ENCODE measurements around the gene PRKCH.
A peak's percentile ranks its signal among the peaks of the same experiment; 100 is the strongest.

Gene PRKCH

DNA sequence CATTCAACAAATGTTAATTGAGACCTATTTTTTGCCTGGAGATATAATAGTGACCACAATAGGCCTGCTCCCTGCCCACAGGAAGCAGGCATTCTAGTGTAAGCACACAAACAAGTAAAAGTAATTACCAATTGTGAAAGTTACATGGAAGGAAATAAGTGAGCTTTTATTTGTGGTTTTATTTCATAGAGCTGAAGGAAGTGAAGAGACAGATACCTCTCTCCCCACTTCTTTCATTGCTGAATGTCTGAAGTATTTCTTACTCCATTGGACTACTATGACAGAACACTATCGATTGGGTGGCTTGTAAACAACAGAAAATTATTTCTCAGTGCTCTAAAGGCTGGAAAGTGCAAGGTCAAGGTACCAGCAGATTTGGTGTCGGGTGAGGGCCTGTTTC is 183.5 kb downstream of the PRKCH start:
- TF ChIP-seq, protein P1, sequence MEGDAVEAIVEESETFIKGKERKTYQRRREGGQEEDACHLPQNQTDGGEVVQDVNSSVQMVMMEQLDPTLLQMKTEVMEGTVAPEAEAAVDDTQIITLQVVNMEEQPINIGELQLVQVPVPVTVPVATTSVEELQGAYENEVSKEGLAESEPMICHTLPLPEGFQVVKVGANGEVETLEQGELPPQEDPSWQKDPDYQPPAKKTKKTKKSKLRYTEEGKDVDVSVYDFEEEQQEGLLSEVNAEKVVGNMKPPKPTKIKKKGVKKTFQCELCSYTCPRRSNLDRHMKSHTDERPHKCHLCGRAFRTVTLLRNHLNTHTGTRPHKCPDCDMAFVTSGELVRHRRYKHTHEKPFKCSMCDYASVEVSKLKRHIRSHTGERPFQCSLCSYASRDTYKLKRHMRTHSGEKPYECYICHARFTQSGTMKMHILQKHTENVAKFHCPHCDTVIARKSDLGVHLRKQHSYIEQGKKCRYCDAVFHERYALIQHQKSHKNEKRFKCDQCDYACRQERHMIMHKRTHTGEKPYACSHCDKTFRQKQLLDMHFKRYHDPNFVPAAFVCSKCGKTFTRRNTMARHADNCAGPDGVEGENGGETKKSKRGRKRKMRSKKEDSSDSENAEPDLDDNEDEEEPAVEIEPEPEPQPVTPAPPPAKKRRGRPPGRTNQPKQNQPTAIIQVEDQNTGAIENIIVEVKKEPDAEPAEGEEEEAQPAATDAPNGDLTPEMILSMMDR (IDR thresholded peaks at IDR 0.05), result no peak

DNA sequence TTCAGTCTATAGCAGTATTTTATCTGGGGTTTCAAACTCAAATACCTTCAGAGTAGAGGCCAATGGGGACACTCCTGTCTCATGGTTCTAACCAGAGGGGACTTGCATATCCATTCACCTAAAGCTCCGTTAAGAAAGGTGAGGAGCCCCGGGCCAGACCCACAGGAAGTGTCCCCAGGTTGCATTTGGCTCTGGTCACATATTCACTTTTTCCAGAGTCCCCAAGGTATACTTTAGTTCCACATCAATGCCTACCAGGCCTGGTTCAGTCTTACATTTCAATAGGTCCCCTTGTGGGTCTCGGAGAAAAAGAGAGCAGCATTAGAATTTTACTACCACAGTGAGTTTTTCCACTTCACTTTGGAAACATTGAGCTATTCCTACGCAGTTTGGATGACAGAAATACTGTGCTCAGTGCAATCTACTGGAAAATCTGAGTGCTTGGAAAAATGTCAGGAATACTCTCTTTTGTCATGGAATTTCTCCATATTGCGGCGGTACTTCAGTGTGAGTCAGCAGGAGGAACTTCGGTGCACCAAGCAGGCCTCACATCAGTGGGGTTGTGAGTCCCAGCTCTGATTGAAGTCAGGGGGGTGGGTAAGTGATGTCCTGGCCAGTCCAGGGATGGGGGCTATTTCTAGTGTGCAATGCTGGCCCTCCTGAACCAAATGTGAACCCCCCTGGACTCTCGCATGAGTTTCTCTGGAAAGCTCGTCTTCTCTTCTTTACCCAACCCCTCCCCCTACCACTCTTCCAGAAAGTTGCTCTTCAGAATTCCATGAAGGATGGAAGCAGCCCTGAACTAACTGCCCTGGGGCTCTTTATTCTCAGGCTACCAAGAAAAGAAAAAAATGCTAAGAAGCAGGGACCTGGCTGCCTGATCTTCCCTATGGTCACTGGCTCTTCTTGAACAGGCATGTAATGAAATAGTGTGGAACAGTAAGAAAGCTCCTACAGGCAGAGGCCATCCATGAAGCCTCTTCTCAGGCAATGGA is 184.7 kb downstream of the PRKCH start:
- H3K27ac ChIP-seq, result peak overlapping the region; percentile 43 to 60
- TF ChIP-seq, protein P1 (IDR thresholded peaks at IDR 0.05), result no peak
- no peak overlapping the region for H3K4me3 ChIP-seq
- H3K36me3 ChIP-seq, result no peaks in the 10 kb centered on the region
- peaks cover 0 to 28% (median 1%) of the 10 kb centered on the region in 4 donors for H3K4me1 ChIP-seq
- H3K9me3 ChIP-seq, result no peaks in the 10 kb centered on the region
- intact Hi-C loops (cut with DNase I; ENCODE audit: low total_unique reads), result no loop called here
- no peaks in the 10 kb centered on the region for H3K27me3 ChIP-seq
- DNase-seq, result no peak

More for the DNA sequence above, 183.5 kb downstream of the PRKCH start:
- H3K9me3 ChIP-seq, result no peaks in the 10 kb centered on the region
- H3K27me3 ChIP-seq, result no peaks in the 10 kb centered on the region
- DNase-seq, result no peak
- no peak overlapping the region for H3K4me3 ChIP-seq
- peak overlapping the region in 1 of 2 donors; percentile 60 for H3K27ac ChIP-seq
- H3K36me3 ChIP-seq, result no peaks in the 10 kb centered on the region
- intact Hi-C loops (cut with DNase I; ENCODE audit: low total_unique reads), result no loop called here
- peaks cover 0 to 28% (median 0%) of the 10 kb centered on the region in 4 donors for H3K4me1 ChIP-seq

DNA sequence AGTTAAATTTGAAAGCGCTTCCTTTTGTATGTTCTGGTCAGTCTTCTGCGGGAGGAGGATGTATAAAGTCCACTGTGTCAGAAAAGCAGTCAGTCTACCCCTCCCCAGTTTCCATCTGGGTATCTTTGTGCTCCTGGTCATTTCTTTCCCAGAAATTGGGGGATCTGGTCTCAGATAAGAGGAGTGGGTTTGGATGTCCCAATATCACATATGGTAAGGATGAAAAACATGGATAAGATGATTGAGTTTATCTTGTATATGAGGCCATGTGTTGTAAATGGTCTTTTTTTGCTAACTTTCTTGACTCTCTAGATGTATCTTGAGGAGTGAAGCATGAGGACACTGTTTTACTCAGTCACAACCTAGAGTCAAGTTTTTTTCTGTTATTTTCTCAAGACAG is 187.1 kb downstream of the PRKCH start:
- Histone ChIP-seq H3K4me3 (no peak overlapping the region), H3K4me1 (peaks cover 0 to 28% (median 4%) of the 10 kb centered on the region in 4 donors), H3K27me3 (no peaks in the 10 kb centered on the region), H3K36me3 (no peaks in the 10 kb centered on the region), H3K27ac (no peak overlapping the region), H3K9me3 (no peaks in the 10 kb centered on the region)
- TF ChIP-seq, protein P1 (IDR thresholded peaks at IDR 0.05), result no peak
- no peak for DNase-seq
- intact Hi-C loops (cut with DNase I; ENCODE audit: low total_unique reads), result no loop called here

DNA sequence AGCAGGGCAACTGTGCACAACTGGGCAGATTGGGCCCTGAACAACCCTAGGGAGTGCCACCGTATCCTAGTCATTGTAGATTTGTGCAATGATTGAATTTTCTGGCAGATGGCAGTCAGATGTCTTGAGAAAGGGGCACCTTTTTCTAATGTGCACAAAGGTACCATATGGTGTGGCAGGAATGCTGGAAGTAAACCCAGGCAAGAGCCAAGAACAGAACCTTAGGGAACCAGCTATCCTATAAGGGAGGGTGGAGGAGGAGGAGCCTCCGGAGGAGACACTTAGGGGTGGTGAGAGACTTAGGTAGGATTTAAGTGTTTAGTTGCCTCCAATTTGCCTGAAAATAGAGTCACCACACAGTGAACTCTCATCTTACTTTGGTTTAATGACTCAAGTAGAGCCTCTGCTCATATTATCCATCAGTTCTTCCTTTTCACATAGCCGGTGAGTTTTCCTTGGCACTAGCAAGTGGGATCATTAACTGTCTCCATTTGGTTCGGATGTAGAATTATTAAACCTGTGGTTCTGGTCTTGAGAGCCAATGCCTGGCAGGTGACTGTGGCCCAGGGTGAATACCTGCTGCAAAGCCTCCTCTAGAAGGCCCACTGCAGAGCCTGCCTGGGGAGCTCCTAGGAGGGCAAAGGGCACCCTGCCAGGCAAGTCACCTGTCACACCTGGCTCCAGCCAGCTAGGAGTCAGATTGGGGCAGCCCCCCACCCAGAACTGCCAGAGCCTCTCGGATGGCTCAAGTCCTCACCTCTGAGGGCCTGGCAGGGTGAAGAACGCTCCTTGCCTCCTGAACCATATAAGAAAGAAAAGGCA is 189.6 kb downstream of the PRKCH start:
- peak overlapping the region in 1 of 2 donors; percentile 9 for H3K27ac ChIP-seq
- intact Hi-C loops (cut with DNase I; ENCODE audit: low total_unique reads), result no loop called here

DNA sequence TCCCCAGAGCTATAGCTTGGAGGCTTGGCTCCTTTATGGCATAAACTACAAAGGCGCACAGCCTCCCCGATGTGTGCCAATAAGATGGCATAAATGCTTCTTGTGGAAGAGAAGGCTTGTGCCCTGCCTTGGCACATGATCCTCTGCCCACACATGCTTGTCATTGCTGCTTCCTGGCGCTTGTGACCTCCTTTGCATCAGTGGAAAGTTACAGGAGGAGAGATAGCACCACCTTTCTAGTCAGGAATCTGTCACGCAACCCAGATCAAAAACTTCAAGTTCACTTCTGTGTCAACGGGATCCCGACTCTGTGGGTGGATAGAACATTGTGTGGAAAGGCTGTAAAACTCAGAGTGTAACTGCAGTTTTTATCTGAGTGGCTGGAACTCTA is 190.2 kb downstream of the PRKCH start:
- no peak overlapping the region for H3K4me3 ChIP-seq
- H3K27me3 ChIP-seq, result no peaks in the 10 kb centered on the region
- intact Hi-C loops (cut with DNase I; ENCODE audit: low total_unique reads), result no loop called here
- DNase-seq, result no peak
- peaks cover 0 to 25% (median 11%) of the 10 kb centered on the region in 4 donors for H3K4me1 ChIP-seq
- TF ChIP-seq, protein P1 (IDR thresholded peaks at IDR 0.05), result no peak
- H3K36me3 ChIP-seq, result no peaks in the 10 kb centered on the region
- H3K27ac ChIP-seq, result peak overlapping the region; percentile 1 to 9
- no peaks in the 10 kb centered on the region for H3K9me3 ChIP-seq

More for the DNA sequence above, 189.6 kb downstream of the PRKCH start:
- Histone ChIP-seq H3K27me3 (no peaks in the 10 kb centered on the region), H3K4me1 (peaks cover 0 to 23% (median 5%) of the 10 kb centered on the region in 4 donors), H3K9me3 (no peaks in the 10 kb centered on the region), H3K36me3 (no peaks in the 10 kb centered on the region), H3K4me3 (no peak overlapping the region)
- DNase-seq, result no peak
- TF ChIP-seq, protein P1 (IDR thresholded peaks at IDR 0.05), result no peak

All from tibial artery (tissue), 4 donors.